Smooth muscle cell (in vitro differentiated cells): ENCODE data around the gene PDCD6IP. TPM values are rescaled to one million over a fixed set of nuclear protein-coding genes. Genes with fewer than 3 reads are reported as not detected.

Experiments used
- DNase-seq: peaks from one replicate; lab custom pipeline; 2025; ENCODE audit not compliant: unreplicated experiment; lab: John Stamatoyannopoulos, UW
- H2AFZ ChIP-seq: fragments of 200-600 bp; sonication (generic); 2 replicates; pipeline ENCODE4 v1.6.0; 2016; ENCODE audit warnings: antibody characterized with exemption, low read depth, mild to moderate bottlenecking
- H3F3A ChIP-seq: fragments of 200-600 bp; sonication (generic); 2 replicates; pipeline ENCODE4 v1.6.0; 2017; ENCODE audit warnings: antibody characterized with exemption, low read depth
- H3K27ac ChIP-seq: fragments of 200-600 bp; sonication (generic); 2 replicates; pipeline ENCODE4 v1.5.1; 2016; ENCODE audit warnings: low read depth, mild to moderate bottlenecking
- H3K27me3 ChIP-seq: fragments of 200-600 bp; sonication (generic); 2 replicates; pipeline ENCODE4 v1.6.1; 2016; ENCODE audit warnings: low read depth, mild to moderate bottlenecking
- H3K36me3 ChIP-seq: fragments of 200-600 bp; sonication (generic); 2 replicates; pipeline ENCODE4 v1.5.1; 2016; ENCODE audit warnings: low read depth
- H3K4me1 ChIP-seq: fragments of 200-600 bp; sonication (generic); 2 replicates; pipeline ENCODE4 v1.5.1; 2016; ENCODE audit warnings: low read depth
- H3K4me2 ChIP-seq: fragments of 200-600 bp; sonication (generic); 2 replicates; pipeline ENCODE4 v1.6.0; 2016; ENCODE audit warnings: mild to moderate bottlenecking
- H3K4me3 ChIP-seq: fragments of 200-600 bp; sonication (generic); 2 replicates; pipeline ENCODE4 v1.5.1; 2016; ENCODE audit warnings: mild to moderate bottlenecking
- H3K79me2 ChIP-seq: fragments of 200-600 bp; sonication (generic); 2 replicates; pipeline ENCODE4 v1.6.0; 2016; ENCODE audit warnings: low read depth, mild to moderate bottlenecking
- H3K9ac ChIP-seq: fragments of 200-600 bp; sonication (generic); 2 replicates; pipeline ENCODE4 v1.6.0; 2016; ENCODE audit warnings: low read depth
- H3K9me3 ChIP-seq: fragments of 200-600 bp; sonication (generic); replicated peaks from 2 replicates; pipeline ENCODE4 v1.5.1; 2016; ENCODE audit warnings: low read depth
- H4K20me1 ChIP-seq: fragments of 200-600 bp; sonication (generic); 2 replicates; pipeline ENCODE4 v1.6.0; 2016; ENCODE audit warnings: low read depth
- CTCF ChIP-seq: fragments of 200-600 bp; sonication (generic); IDR thresholded peaks from 2 replicates; pipeline ENCODE4 v1.5.1; 2017; ENCODE audit warnings: borderline replicate concordance, mild to moderate bottlenecking, antibody characterized with exemption; ENCODE audit not compliant: insufficient read depth, poor library complexity, severe bottlenecking
- WGBS: methylation state at CpG from one replicate; pipeline ENCODE4 v1.1.7; 2016; ENCODE audit warnings: low lambda C conversion rate; 5-methylcytosine and 5-hydroxymethylcytosine counted together
- polyA plus RNA-seq: library from polyadenylated mRNA; unstranded; fragments of >200 nt; fragmentation: Nextera tagmentation; extraction: Ambion mirVana; gene quantifications from 2 replicates; pipeline ENCODE4 v1.2.1, GENCODE V29; 2016
- total RNA-seq: library from RNA; depleted of rRNA; stranded (reverse); fragments of >200 nt; gene quantifications from 2 replicates; pipeline ENCODE4 v1.2.3, GENCODE V29; 2014

PDCD6IP gene
- total and polyA plus RNA-seq, 2 experiments from 2014 or later, result 97.6 to 138 TPM

DNA sequence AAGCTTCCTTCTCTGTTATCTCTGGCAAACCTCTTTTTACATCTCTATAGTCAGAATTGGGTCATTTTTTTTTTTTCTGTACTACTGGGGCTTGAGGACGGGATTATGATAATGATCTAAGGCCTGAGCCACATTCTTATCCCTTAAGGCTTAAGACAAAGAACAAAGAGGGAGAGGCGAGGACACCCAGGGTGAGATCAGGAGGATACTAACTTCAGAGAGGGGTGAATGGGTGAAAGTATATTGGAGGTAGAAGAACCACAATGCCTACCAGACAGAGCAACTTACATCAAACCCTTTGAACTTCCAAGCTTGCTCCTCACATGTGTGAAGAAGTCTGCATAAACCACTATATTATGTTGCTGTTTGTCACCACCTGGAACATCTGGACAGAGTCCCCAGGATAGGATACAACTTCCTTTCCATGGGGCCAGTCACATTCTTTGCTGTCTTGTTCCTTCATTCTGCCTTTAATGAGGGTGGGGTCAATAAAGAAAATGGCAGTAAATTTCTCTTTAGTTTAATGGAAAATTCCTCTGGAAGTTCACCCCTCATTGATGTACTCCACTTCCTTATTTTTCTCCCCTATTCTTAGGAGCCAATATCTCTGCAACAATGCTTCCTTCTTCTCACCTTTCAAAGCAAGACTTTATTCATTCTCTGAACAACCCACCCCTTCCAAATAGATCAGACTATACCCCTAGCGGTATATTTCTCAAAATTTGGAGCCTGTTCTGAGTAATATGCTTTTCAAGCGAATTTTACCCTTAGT lies 9.1 kb upstream of the PDCD6IP start:
- H3K27me3 ChIP-seq, result no peaks in the 10 kb centered on the region
- no peak overlapping the region for H3K9ac ChIP-seq
- no peak overlapping the region for H3K4me3 ChIP-seq
- H3K4me2 ChIP-seq, result no peak overlapping the region
- DNase-seq, result no peak
- H4K20me1 ChIP-seq, result no peaks in the 10 kb centered on the region
- no peaks in the 10 kb centered on the region for H3F3A ChIP-seq
- no peaks in the 10 kb centered on the region for H3K79me2 ChIP-seq
- WGBS, result 54% methylated on average over 4 of the region's 4 CpGs
- no peaks in the 10 kb centered on the region for H3K9me3 ChIP-seq
- no peak overlapping the region for H2AFZ ChIP-seq
- H3K36me3 ChIP-seq, result no peaks in the 10 kb centered on the region
- no peak for TF ChIP-seq CTCF
- H3K4me1 ChIP-seq, result no peaks in the 10 kb centered on the region
- H3K27ac ChIP-seq, result no peak overlapping the region

DNA sequence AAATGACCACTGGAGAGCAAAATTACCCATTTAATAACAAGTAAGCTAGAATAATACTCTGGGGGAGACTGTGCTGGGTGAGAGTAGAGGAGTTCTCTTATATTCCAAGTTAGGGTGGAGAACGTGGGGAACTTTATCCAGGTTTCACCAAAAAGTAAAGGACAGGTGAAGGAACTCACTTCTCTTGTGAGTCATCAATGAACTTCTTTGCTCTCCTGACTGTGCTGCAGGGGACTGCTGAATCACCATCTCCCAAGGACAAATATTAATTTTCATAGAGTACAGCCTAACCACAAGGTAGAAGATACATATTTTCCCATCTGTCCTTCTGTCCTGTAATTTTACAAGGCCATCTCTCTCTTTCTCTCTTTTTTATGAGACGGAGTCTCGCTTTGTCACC lies 8.3 kb upstream of the PDCD6IP start:
- no peak overlapping the region for H3K9ac ChIP-seq
- no peak for TF ChIP-seq CTCF
- H3K4me1 ChIP-seq, result no peaks in the 10 kb centered on the region
- H3K27ac ChIP-seq, result peak overlapping the region; percentile 17
- H4K20me1 ChIP-seq, result no peaks in the 10 kb centered on the region
- no peaks in the 10 kb centered on the region for H3K27me3 ChIP-seq
- no peak overlapping the region for H2AFZ ChIP-seq
- no peaks in the 10 kb centered on the region for H3K79me2 ChIP-seq
- H3K36me3 ChIP-seq, result no peaks in the 10 kb centered on the region
- no peak overlapping the region for H3K4me2 ChIP-seq
- no peaks in the 10 kb centered on the region for H3K9me3 ChIP-seq
- H3K4me3 ChIP-seq, result no peak overlapping the region
- no peak for DNase-seq
- no peaks in the 10 kb centered on the region for H3F3A ChIP-seq
- 82% methylated on average over 3 of the region's 3 CpGs for whole genome bisulfite sequencing

DNA sequence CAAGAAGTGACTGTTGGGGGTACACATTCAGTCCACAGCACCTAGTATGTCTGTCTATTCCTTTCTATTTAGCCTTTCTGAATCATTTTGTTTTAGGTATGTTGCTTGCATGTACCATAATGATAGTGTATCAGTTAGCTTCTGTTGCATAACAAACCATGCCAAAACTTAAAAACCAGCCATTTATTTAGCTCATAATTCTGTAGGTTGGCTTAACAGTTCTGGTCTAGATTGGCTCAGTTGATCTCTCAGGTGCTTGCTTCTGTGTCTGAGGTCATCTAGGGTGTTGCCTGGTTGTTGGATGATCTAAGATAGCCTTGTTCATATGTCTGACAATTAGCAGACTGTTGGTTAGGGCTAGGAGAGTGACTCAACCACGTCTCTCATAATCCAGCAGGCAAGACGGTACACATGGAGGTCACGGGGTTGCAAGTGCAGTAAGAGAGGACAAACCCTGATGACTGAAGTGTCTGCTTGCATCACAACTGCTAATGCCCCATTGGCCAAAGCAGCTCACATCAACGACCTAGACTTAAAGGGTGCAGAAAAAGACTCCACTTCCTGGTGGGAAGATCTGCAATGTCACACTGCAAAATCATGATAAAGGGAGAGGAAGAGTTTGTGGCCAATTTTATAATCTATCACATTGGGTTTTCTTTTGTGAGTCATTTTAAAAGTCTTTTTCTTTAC lies 6.8 kb upstream of the PDCD6IP start:
- no peaks in the 10 kb centered on the region for H3K4me1 ChIP-seq
- no peak overlapping the region for H3K9ac ChIP-seq
- H3K36me3 ChIP-seq, result no peaks in the 10 kb centered on the region
- H3K27ac ChIP-seq, result peak overlapping the region; percentile 27
- H3K79me2 ChIP-seq, result peaks cover 6% of the 10 kb centered on the region
- H3K9me3 ChIP-seq, result no peaks in the 10 kb centered on the region
- no peak overlapping the region for H3K4me2 ChIP-seq
- WGBS, result 53% methylated on average over 4 of the region's 4 CpGs
- TF ChIP-seq CTCF, result no peak
- H3K4me3 ChIP-seq, result no peak overlapping the region
- DNase-seq, result no peak
- H3K27me3 ChIP-seq, result no peaks in the 10 kb centered on the region
- no peaks in the 10 kb centered on the region for H3F3A ChIP-seq
- H2AFZ ChIP-seq, result no peak overlapping the region
- no peaks in the 10 kb centered on the region for H4K20me1 ChIP-seq
